Erythroblast (primary cell): ENCODE data around the gene IL23R.

Source experiments
- GATA1 ChIP-seq: IDR thresholded peaks from 2 replicates; pipeline ENCODE4 v1.6.1; 2011; ENCODE audit warnings: low read depth, mild to moderate bottlenecking, control low read depth, low read length, moderate library complexity
- POLR2A ChIP-seq: IDR thresholded peaks from 2 replicates; pipeline ENCODE4 v1.6.1; 2011; ENCODE audit warnings: mild to moderate bottlenecking, low read length

DNA sequence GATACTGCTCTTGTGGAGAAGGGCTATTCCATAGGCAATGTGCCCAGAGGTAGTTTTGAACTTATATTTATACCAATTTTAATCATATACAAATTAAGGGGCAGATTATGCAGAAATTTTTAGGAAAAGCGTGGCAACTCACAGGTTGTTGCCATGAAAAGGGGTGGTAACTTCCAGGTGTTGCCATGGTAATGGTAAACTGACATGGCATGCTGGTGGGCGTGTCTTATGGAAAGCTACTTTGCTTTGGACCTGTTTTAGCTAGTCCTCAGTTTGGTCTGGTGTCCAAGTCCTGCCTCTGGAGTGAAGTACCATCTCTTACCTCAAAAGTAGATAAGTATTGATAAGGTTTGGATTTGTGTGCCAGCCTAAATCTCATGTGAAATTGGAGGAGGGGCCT lies 7.9 kb upstream of the IL23R start:
- TF ChIP-seq POLR2A (no peak), GATA1 (no peak)
